K562 (cell line): ENCODE data around the gene ZDHHC19.

Source experiments
- DMBX1 ChIP-seq: fragments of 250-450 bp; sonication (Bioruptor Pico); IDR thresholded peaks from 2 replicates; pipeline ENCODE4 v1.8.0; 2022; ENCODE audit warnings: inconsistent platforms, mild to moderate bottlenecking, moderate library complexity, borderline replicate concordance
- EZH2 ChIP-seq: IDR thresholded peaks from 2 replicates; pipeline ENCODE4 v1.6.1; 2012; ENCODE audit warnings: low read depth, mild to moderate bottlenecking, inconsistent platforms, low read length, borderline replicate concordance
- GTF2F1 ChIP-seq: IDR thresholded peaks from 2 replicates; pipeline ENCODE4 v1.6.1; 2011; ENCODE audit warnings: low read depth, low read length, improper control_type of control experiment
- HDAC2 ChIP-seq: fragments of 450-650 bp; IDR thresholded peaks from 2 replicates; pipeline ENCODE4 v1.6.1; 2016; ENCODE audit warnings: mild to moderate bottlenecking
- NFRKB ChIP-seq: fragments of 450-650 bp; IDR thresholded peaks from 2 replicates; pipeline ENCODE4 v1.6.1; 2016; ENCODE audit warnings: low read depth
- RBM22 ChIP-seq: fragments of 200-400 bp; formaldehyde crosslinking; IDR thresholded peaks from 2 replicates; pipeline ENCODE4 v1.6.1; 2018; ENCODE audit warnings: low read length, low read depth; ENCODE audit not compliant: poor library complexity, severe bottlenecking
- TAF1 ChIP-seq: IDR thresholded peaks from 2 replicates; pipeline ENCODE4 v1.6.1; 2011; ENCODE audit warnings: mild to moderate bottlenecking, low read length, moderate library complexity; ENCODE audit not compliant: insufficient read depth, control insufficient read depth, severe bottlenecking; ENCODE audit errors: extremely low read depth
- ZNF780A ChIP-seq: fragments of 250-450 bp; sonication (Bioruptor Pico); IDR thresholded peaks from 2 replicates; pipeline ENCODE4 v1.5.0; 2021; ENCODE audit warnings: mild to moderate bottlenecking
- ZNF830 ChIP-seq: fragments of 250-450 bp; sonication (Bioruptor Pico); IDR thresholded peaks from 2 replicates; pipeline ENCODE4 v1.5.0; 2021; ENCODE audit warnings: mild to moderate bottlenecking
- TF ChIP-seq, protein P1 (sequence below): fragments of 250-450 bp; sonication (Bioruptor Pico); IDR thresholded peaks from 2 replicates; pipeline ENCODE4 v1.5.0; 2022; ENCODE audit warnings: mild to moderate bottlenecking
- TF ChIP-seq, protein P2 (sequence below): sonication (generic); formaldehyde crosslinking; IDR thresholded peaks from 2 replicates; pipeline ENCODE4 v1.8.0; 2022; ENCODE audit warnings: mild to moderate bottlenecking, missing genetic modification reagents
- TF ChIP-seq, protein P3 (sequence below), 3 experiments: IDR thresholded peaks in 2 of 3; conservative IDR thresholded peaks in 1 of 3; 2 replicates each; pipeline ENCODE4 v1.5.1; 2011 to 2012; ENCODE audit warnings: low read length in 3 of 3, mild to moderate bottlenecking in 3 of 3, control low read depth in 2 of 3, improper control_type of control experiment in 1 of 3, inconsistent platforms in 1 of 3, low read depth in 1 of 3, mixed read lengths in 1 of 3, moderate library complexity in 1 of 3; ENCODE audit not compliant: insufficient read depth in 2 of 3
- TF ChIP-seq, protein P4 (sequence below), 2 experiments: fragments of 450-650 bp; formaldehyde crosslinking in 1 of 2; IDR thresholded peaks; 2 replicates each; pipeline versions ENCODE4 v1.4.0 to v1.6.1; 2014 to 2020; ENCODE audit warnings: mild to moderate bottlenecking in 2 of 2, borderline replicate concordance in 1 of 2, low read depth in 1 of 2
- TF ChIP-seq, protein P5 (sequence below): sonication (generic); formaldehyde crosslinking; IDR thresholded peaks from 2 replicates; pipeline ENCODE4 v1.5.0; 2020; ENCODE audit warnings: missing genetic modification reagents

DNA sequence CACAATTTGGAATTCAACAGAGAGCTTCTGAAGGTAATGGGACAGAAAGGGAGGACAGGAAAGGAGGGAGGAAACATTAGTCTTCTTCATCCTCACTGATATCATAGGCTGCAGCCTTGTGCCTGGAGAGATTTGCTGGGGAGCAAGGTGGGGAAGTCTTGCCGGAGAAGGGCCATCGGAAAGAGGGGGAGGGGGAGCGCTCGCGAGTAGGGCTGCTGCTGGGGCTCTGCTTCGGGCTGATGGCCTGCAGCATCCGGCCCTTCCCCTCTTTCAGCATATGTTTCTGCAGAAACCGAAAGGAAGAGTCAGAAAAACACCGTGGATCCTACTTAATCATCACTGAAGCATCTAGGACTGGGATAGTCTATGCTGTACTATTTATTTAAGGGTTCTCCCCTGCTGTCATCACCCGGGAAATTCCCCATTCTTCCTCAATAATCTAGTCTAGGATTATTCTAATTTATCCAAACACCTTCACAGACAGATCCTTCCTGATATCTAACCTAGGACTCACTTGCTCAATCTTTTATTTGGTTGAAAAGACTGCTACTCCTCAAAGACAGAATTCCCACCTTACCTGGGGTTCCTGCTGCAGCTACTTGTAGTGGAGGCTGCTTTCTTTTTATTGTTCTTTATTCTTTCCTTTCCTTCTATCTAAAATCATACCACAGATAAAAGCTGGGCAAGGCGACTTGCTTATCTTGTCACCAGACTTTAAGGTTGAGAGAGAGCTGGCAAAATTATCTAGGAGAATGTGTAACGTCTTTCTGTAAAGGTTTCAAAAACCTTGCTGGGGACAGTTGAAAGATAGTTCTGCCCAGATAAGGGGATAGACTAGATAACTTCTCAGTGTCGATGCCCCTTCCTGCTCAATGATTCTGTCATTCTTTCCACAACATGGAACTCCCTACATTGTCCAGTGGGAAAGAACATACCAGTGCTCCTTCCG is 27.7 kb upstream of the ZDHHC19 start:
- TF ChIP-seq, protein P1, sequence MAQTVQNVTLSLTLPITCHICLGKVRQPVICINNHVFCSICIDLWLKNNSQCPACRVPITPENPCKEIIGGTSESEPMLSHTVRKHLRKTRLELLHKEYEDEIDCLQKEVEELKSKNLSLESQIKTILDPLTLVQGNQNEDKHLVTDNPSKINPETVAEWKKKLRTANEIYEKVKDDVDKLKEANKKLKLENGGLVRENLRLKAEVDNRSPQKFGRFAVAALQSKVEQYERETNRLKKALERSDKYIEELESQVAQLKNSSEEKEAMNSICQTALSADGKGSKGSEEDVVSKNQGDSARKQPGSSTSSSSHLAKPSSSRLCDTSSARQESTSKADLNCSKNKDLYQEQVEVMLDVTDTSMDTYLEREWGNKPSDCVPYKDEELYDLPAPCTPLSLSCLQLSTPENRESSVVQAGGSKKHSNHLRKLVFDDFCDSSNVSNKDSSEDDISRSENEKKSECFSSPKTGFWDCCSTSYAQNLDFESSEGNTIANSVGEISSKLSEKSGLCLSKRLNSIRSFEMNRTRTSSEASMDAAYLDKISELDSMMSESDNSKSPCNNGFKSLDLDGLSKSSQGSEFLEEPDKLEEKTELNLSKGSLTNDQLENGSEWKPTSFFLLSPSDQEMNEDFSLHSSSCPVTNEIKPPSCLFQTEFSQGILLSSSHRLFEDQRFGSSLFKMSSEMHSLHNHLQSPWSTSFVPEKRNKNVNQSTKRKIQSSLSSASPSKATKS (CRISPR knock-in tag) = no peak
- TF ChIP-seq, protein P2, sequence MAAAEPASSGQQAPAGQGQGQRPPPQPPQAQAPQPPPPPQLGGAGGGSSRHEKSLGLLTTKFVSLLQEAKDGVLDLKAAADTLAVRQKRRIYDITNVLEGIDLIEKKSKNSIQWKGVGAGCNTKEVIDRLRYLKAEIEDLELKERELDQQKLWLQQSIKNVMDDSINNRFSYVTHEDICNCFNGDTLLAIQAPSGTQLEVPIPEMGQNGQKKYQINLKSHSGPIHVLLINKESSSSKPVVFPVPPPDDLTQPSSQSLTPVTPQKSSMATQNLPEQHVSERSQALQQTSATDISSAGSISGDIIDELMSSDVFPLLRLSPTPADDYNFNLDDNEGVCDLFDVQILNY = no peak
- TF ChIP-seq, protein P3, sequence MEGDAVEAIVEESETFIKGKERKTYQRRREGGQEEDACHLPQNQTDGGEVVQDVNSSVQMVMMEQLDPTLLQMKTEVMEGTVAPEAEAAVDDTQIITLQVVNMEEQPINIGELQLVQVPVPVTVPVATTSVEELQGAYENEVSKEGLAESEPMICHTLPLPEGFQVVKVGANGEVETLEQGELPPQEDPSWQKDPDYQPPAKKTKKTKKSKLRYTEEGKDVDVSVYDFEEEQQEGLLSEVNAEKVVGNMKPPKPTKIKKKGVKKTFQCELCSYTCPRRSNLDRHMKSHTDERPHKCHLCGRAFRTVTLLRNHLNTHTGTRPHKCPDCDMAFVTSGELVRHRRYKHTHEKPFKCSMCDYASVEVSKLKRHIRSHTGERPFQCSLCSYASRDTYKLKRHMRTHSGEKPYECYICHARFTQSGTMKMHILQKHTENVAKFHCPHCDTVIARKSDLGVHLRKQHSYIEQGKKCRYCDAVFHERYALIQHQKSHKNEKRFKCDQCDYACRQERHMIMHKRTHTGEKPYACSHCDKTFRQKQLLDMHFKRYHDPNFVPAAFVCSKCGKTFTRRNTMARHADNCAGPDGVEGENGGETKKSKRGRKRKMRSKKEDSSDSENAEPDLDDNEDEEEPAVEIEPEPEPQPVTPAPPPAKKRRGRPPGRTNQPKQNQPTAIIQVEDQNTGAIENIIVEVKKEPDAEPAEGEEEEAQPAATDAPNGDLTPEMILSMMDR (IDR thresholded peaks at IDR 0.05 in 2 of 3, conservative IDR thresholded peaks at IDR 0.05 in 1 of 3; ENCODE audit: insufficient read depth in 2 of 3, low read depth in 1 of 3, low read length in 3 of 3) = no peak
- TF ChIP-seq, protein P4, sequence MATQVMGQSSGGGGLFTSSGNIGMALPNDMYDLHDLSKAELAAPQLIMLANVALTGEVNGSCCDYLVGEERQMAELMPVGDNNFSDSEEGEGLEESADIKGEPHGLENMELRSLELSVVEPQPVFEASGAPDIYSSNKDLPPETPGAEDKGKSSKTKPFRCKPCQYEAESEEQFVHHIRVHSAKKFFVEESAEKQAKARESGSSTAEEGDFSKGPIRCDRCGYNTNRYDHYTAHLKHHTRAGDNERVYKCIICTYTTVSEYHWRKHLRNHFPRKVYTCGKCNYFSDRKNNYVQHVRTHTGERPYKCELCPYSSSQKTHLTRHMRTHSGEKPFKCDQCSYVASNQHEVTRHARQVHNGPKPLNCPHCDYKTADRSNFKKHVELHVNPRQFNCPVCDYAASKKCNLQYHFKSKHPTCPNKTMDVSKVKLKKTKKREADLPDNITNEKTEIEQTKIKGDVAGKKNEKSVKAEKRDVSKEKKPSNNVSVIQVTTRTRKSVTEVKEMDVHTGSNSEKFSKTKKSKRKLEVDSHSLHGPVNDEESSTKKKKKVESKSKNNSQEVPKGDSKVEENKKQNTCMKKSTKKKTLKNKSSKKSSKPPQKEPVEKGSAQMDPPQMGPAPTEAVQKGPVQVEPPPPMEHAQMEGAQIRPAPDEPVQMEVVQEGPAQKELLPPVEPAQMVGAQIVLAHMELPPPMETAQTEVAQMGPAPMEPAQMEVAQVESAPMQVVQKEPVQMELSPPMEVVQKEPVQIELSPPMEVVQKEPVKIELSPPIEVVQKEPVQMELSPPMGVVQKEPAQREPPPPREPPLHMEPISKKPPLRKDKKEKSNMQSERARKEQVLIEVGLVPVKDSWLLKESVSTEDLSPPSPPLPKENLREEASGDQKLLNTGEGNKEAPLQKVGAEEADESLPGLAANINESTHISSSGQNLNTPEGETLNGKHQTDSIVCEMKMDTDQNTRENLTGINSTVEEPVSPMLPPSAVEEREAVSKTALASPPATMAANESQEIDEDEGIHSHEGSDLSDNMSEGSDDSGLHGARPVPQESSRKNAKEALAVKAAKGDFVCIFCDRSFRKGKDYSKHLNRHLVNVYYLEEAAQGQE (IDR thresholded peaks at IDR 0.05; ENCODE audit: borderline replicate concordance) = no peak
- TF ChIP-seq, protein P4 (CRISPR knock-in tag; IDR thresholded peaks at IDR 0.05; ENCODE audit: low read depth) = no peak
- TF ChIP-seq RBM22 = no peak
- TF ChIP-seq HDAC2 = no peak
- no peak for TF ChIP-seq ZNF830 (CRISPR knock-in tag)
- TF ChIP-seq GTF2F1 = no peak
- TF ChIP-seq NFRKB = no peak
- TF ChIP-seq EZH2 = no peak
- no peak for TF ChIP-seq DMBX1 (CRISPR knock-in tag)
- TF ChIP-seq ZNF780A (CRISPR knock-in tag) = no peak
- TF ChIP-seq, protein P5, sequence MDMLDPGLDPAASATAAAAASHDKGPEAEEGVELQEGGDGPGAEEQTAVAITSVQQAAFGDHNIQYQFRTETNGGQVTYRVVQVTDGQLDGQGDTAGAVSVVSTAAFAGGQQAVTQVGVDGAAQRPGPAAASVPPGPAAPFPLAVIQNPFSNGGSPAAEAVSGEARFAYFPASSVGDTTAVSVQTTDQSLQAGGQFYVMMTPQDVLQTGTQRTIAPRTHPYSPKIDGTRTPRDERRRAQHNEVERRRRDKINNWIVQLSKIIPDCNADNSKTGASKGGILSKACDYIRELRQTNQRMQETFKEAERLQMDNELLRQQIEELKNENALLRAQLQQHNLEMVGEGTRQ (CRISPR knock-in tag) = no peak
- TF ChIP-seq TAF1 = no peak
